Progenitor cell of endocrine pancreas (in vitro differentiated cells): ENCODE measurements around the gene ARFGAP1. TPM values are rescaled to one million over a fixed set of nuclear protein-coding genes. Genes with fewer than 3 reads are reported as not detected.

Experiments
- DNase-seq: peaks from one replicate; pipeline ENCODE4 v3.0.0; 2021; ENCODE audit warnings: low spot score; ENCODE audit not compliant: unreplicated experiment
- H3K27ac Mint-ChIP-seq: 2 replicates; pipeline ENCODE4 v1.8.0; 2021; ENCODE audit warnings: mild to moderate bottlenecking, moderate library complexity, mixed read lengths
- H3K27me3 Mint-ChIP-seq: 2 replicates; pipeline ENCODE4 v1.8.0; 2021; ENCODE audit warnings: mixed read lengths
- H3K36me3 Mint-ChIP-seq: 2 replicates; pipeline ENCODE4 v1.8.0; 2022; ENCODE audit warnings: mixed read lengths; ENCODE audit not compliant: insufficient read depth
- H3K4me1 Mint-ChIP-seq: 2 replicates; pipeline ENCODE4 v1.8.0; 2021; ENCODE audit warnings: low read depth, mixed read lengths
- H3K4me3 Mint-ChIP-seq: 2 replicates; pipeline ENCODE4 v1.8.0; 2021; ENCODE audit warnings: low read depth, mild to moderate bottlenecking, moderate library complexity, mixed read lengths
- H3K9me3 Mint-ChIP-seq: 2 replicates; pipeline ENCODE4 v1.8.0; 2021; ENCODE audit warnings: low read depth, mixed read lengths
- total RNA-seq: library from RNA; stranded (reverse); gene quantifications from 2 replicates; pipeline ENCODE4 v1.2.1, GENCODE V29; 2021
- TF ChIP-seq, protein P1 (sequence below): fragments of 200-600 bp; sonication (generic); IDR thresholded peaks from one replicate; pipeline ENCODE4 v1.5.0; 2021; ENCODE audit warnings: antibody characterized with exemption, mild to moderate bottlenecking; ENCODE audit not compliant: unreplicated experiment

ARFGAP1 gene
- total RNA-seq, 1 donor from 2014 or later, result 119 TPM

DNA sequence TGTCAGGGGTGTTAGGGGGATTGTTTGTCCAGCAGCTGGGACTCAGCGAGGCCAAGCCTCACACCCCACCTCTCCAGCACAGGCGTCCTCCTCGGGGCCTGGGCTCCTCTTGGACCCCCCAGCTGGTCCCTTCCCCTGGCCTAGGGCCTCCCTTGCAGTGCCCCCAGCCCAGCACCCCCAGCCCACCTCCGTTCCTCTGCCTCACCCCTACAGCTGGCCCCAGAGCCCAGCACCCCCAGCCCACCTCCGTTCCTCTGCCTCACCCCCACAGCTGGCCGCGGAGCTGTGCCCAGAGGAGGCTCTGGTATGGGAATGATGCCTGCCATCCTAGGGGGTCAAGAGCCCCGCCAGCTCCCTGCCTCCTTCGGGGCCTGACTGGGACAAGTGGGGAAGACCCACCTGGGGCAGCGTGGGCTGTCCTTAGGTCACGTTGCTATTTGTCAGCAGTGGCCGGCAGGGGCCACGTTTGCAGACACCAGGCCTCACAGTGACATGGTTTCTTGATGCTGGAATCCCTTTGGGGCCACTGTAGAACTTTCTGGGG, 12.4 kb downstream of the ARFGAP1 start:
- Mint-ChIP-seq H3K36me3 (peaks cover 5% of the 10 kb centered on the region), H3K4me3 (no peak overlapping the region), H3K27ac (no peak overlapping the region), H3K27me3 (no peaks in the 10 kb centered on the region), H3K4me1 (no peaks in the 10 kb centered on the region), H3K9me3 (no peaks in the 10 kb centered on the region)
- no peak for DNase-seq
- TF ChIP-seq, protein P1, sequence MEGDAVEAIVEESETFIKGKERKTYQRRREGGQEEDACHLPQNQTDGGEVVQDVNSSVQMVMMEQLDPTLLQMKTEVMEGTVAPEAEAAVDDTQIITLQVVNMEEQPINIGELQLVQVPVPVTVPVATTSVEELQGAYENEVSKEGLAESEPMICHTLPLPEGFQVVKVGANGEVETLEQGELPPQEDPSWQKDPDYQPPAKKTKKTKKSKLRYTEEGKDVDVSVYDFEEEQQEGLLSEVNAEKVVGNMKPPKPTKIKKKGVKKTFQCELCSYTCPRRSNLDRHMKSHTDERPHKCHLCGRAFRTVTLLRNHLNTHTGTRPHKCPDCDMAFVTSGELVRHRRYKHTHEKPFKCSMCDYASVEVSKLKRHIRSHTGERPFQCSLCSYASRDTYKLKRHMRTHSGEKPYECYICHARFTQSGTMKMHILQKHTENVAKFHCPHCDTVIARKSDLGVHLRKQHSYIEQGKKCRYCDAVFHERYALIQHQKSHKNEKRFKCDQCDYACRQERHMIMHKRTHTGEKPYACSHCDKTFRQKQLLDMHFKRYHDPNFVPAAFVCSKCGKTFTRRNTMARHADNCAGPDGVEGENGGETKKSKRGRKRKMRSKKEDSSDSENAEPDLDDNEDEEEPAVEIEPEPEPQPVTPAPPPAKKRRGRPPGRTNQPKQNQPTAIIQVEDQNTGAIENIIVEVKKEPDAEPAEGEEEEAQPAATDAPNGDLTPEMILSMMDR, result no peak

DNA sequence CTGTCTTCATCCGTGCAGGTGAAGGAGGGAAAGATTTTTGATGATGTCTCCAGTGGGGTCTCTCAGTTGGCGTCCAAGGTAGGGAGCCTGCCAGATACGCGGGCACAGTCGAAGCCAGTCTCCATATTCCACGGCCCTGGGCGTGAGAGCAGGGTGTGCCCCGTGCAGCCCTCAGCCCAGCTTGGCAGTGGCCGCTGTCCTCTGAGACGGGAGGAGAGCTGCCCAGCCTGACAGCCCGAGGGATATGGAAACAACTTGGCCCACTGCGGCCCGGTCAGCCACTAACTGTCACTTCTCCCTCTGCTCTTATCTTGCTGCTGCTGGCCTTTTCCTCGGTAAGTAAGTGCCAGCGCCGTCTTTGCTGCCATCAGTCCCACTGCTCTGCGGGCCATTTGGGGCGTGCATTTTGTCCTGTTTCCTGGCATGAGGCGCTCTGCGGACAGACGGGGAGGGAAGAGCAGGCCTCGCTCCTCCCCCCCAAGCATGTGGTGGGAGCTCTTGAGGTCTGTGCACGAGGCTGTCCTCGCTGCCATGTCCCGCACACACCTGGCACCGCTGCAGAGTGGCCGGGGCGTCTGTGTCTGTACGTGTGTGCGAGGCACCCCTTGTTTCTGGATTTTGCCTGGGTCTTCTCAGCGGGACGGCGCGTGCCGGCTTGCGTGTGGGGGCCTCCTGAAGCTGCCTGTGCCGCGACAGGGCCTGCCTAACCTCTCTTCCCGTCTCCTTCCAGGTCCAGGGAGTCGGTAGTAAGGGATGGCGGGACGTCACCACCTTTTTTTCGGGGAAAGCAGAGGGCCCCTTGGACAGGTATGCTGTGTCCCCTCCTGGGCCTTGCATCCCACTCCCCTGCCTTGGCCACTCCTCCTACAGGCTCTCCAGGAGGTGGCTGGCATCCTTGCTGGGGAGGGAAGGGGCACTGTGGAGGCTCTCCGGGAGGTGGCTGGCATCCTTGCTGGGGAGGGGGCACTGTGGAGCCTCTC, 13.3 kb downstream of the ARFGAP1 start:
- no peaks in the 10 kb centered on the region for H3K4me1 Mint-ChIP-seq
- H3K4me3 Mint-ChIP-seq, result no peak overlapping the region
- no peaks in the 10 kb centered on the region for H3K27me3 Mint-ChIP-seq
- H3K9me3 Mint-ChIP-seq, result no peaks in the 10 kb centered on the region
- no peak for DNase-seq
- no peak overlapping the region for H3K27ac Mint-ChIP-seq
- peaks cover 5% of the 10 kb centered on the region for H3K36me3 Mint-ChIP-seq
- TF ChIP-seq, protein P1, result no peak

DNA sequence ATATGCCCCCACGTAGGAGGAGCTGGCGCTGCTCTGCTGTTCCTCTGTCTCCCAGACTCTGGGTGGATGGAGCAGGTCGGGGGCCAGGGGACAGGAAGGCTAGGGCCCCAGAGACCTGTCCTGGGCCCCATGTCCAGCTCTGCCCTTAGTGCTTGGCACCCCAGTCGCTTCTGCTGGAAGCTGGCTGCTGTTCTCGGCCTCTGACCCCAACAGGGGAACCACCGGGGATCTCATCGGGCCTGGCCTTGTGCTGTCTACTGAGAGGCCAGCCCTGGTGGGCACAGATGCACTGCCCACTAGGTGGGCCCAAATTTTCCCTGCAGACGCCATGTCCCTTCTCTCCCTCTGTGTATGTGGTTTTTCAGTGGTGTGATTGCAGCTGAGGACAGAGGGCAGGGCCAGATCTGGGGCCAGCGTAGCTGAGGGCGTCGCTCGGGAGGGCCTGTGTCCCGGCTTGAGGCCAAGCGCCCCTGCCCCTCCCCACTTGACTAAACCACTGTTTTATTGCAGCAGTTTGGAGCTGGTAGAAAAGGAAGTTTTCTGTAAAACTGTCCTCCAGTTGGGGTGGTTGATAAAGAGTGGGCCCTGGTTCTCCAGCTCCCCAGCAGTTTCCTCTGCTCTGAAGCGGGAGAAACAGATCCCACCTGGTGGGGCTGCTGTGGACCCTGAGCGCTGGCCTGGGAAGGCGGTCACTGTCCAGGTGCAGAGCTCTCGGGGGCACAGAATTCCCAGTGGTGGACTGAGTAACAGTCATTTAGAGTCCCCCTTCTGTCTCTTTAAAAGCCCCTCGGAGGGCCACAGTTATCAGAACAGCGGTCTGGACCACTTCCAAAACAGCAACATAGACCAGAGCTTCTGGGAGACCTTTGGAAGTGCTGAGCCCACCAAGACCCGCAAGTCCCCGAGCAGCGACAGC, 14.4 kb downstream of the ARFGAP1 start:
- no peak for DNase-seq
- no peaks in the 10 kb centered on the region for H3K4me1 Mint-ChIP-seq
- no peak overlapping the region for H3K27ac Mint-ChIP-seq
- H3K27me3 Mint-ChIP-seq, result no peaks in the 10 kb centered on the region
- no peaks in the 10 kb centered on the region for H3K9me3 Mint-ChIP-seq
- peaks cover 5% of the 10 kb centered on the region for H3K36me3 Mint-ChIP-seq
- TF ChIP-seq, protein P1, result no peak
- H3K4me3 Mint-ChIP-seq, result no peak overlapping the region

DNA sequence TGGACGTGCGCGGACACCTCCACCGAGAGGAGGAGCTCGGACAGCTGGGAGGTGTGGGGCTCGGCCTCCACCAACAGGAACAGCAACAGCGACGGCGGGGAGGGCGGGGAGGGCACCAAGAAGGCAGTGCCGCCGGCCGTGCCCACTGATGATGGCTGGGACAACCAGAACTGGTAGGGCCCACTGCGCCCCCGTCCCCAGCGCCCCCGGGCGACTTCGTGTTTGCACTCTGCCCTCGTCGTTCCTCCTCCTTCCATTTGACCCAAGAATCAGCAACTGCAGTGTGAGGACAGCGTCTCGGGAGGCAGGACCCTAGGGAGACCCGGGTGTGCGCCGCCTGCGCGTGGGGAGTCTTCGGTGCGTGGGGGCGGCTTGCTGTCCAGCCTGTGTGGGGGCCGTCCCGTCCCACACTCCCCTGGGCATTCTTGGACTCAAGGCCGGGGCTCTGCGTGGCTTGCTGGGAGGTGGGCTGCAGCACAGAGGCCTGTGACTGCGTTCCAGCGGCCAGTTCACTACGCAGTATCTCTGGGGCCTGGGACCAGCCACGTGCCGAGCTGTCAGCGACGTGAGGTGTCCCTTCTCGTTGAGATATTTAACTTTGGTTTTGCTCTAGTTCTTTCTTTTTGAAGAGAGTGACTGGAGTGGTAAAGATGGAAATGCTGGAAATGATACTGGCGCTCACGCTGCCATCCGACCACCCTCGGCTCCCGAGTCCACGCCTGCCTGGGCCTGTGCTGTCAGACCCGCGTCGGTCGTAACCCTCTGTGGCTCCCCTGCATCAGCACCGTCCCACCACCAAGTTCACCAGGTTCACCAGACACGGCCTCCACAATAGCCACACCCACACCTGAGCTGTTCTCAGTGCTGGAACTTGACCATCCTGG, 15.3 kb downstream of the ARFGAP1 start:
- DNase-seq, result no peak
- TF ChIP-seq, protein P1, result no peak
- Mint-ChIP-seq H3K4me1 (no peaks in the 10 kb centered on the region), H3K27ac (no peak overlapping the region), H3K36me3 (peaks cover 5% of the 10 kb centered on the region), H3K4me3 (no peak overlapping the region), H3K27me3 (no peaks in the 10 kb centered on the region), H3K9me3 (no peaks in the 10 kb centered on the region)
